A673 (cell line): Measurements from ENCODE around the gene ABCA4.

Source experiments
- CTCF ChIP-seq: fragments of 300-800, 200-600 bp; sonication (generic); conservative IDR thresholded peaks from 2 replicates; pipeline ENCODE4 v1.5.1; 2017; ENCODE audit warnings: low read depth, mild to moderate bottlenecking, antibody characterized with exemption, low read length, moderate library complexity, mixed read lengths
- EZH2 ChIP-seq: fragments of 200-600 bp; sonication (generic); IDR thresholded peaks from 2 replicates; pipeline ENCODE4 v1.6.1; 2017; ENCODE audit warnings: borderline replicate concordance, low read depth, mild to moderate bottlenecking, mixed read lengths, antibody characterized with exemption, low read length; ENCODE audit not compliant: poor library complexity, severe bottlenecking

GRCh38 chr1:94022471-94023189, 98.3 kb downstream of the ABCA4 start:
- TF ChIP-seq CTCF (no peak), EZH2 (no peak)
